ENCODE results near the gene ATP23.

Gene ATP23

GRCh38 chr12:57941165-57941894 lies at the start of gene ATP23:
Gene ATP23, plus strand, starts transcription at chr12:57941567. Its CDS starts 135 bp downstream, at chr12:57941702.
- DNase-seq: peak; percentile 88

GRCh38 chr12:57892232-57892972 lies 49.0 kb upstream of the ATP23 start:
- no peak for DNase-seq

GRCh38 chr12:57893431-57894353 lies 47.7 kb upstream of the ATP23 start:
- DNase-seq: no peak

GRCh38 chr12:57894399-57895292 lies 46.7 kb upstream of the ATP23 start:
- no peak for DNase-seq

GRCh38 chr12:57895389-57896114 lies 45.8 kb upstream of the ATP23 start:
- no peak for DNase-seq

GRCh38 chr12:57896115-57896433 lies 45.3 kb upstream of the ATP23 start:
- no peak for DNase-seq

GRCh38 chr12:57896434-57897201 lies 44.7 kb upstream of the ATP23 start:
- DNase-seq: no peak

GRCh38 chr12:57897286-57897974 lies 43.9 kb upstream of the ATP23 start:
- no peak for DNase-seq

- DNase-seq: no peak
Measured at GRCh38 chr12:57898308-57898970, 42.9 kb upstream of the ATP23 start.

GRCh38 chr12:57899010-57899662 lies 42.2 kb upstream of the ATP23 start:
- peak; percentile 82 for DNase-seq

GRCh38 chr12:57902478-57902969 lies 38.8 kb upstream of the ATP23 start:
- DNase-seq: no peak

GRCh38 chr12:57904426-57904825 lies 36.9 kb upstream of the ATP23 start:
- no peak for DNase-seq

GRCh38 chr12:57904848-57905811 lies 36.2 kb upstream of the ATP23 start:
- DNase-seq: peak; percentile 83

GRCh38 chr12:57905812-57906475 lies 35.4 kb upstream of the ATP23 start:
- DNase-seq: no peak

GRCh38 chr12:57906821-57907220 lies 34.5 kb upstream of the ATP23 start:
- no peak for DNase-seq

GRCh38 chr12:57907281-57907680 lies 34.1 kb upstream of the ATP23 start:
- no peak for DNase-seq

- no peak for DNase-seq
Measured at GRCh38 chr12:57908511-57908910, 32.9 kb upstream of the ATP23 start.
